GM12874 (cell line): ENCODE measurements around the gene ACTR5.

Experiments
- TF ChIP-seq, protein P1 (sequence below): IDR thresholded peaks from 2 replicates; pipeline ENCODE4 v1.5.1; 2011; ENCODE audit warnings: low read depth, mild to moderate bottlenecking, control low read depth, low read length, moderate library complexity; ENCODE audit not compliant: insufficient read depth

The ACTR5 gene

DNA sequence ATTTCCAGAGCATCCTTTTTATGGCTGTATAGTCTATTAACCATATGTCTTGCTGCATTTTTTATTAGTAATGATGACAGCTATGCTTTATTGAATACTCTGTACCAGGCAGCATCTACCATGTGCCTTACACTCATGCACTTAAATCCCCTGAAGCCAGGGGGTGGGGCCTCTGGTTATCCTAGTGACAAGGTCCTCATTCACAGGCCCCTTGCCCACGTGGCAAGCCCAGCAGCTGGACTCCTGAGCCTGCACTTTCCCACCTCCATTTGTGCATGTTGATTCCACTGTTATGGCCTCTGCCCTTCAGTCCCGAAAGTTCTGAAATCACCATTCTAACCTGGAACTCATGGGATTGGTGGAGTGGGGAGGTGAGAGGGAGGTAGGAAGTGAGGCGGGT lies 22.3 kb downstream of the ACTR5 start:
- TF ChIP-seq, protein P1, sequence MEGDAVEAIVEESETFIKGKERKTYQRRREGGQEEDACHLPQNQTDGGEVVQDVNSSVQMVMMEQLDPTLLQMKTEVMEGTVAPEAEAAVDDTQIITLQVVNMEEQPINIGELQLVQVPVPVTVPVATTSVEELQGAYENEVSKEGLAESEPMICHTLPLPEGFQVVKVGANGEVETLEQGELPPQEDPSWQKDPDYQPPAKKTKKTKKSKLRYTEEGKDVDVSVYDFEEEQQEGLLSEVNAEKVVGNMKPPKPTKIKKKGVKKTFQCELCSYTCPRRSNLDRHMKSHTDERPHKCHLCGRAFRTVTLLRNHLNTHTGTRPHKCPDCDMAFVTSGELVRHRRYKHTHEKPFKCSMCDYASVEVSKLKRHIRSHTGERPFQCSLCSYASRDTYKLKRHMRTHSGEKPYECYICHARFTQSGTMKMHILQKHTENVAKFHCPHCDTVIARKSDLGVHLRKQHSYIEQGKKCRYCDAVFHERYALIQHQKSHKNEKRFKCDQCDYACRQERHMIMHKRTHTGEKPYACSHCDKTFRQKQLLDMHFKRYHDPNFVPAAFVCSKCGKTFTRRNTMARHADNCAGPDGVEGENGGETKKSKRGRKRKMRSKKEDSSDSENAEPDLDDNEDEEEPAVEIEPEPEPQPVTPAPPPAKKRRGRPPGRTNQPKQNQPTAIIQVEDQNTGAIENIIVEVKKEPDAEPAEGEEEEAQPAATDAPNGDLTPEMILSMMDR = no peak

DNA sequence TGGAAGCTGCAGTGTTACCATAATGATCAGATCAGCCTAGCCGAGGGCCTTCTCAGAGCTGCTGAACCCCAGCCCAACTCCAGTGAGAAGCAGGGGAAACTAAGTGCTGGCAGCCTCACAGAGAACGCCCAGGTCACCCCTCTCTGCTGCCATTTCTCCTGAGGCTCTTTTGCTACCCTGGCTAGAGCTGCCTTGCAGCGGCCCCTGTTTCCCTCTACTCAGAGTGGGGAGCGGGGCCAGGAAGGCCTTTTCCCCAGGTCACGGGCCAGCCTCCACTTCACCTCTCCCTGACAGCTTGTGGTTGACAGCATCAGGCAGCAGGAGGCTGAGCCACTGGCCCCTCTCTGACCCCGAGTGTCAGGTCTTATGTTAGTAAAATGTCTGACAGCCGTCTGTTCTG lies 22.7 kb downstream of the ACTR5 start:
- TF ChIP-seq, protein P1 = no peak

GRCh38 chr20:38771621-38772020 lies 23.4 kb downstream of the ACTR5 start:
- TF ChIP-seq, protein P1 = no peak

DNA sequence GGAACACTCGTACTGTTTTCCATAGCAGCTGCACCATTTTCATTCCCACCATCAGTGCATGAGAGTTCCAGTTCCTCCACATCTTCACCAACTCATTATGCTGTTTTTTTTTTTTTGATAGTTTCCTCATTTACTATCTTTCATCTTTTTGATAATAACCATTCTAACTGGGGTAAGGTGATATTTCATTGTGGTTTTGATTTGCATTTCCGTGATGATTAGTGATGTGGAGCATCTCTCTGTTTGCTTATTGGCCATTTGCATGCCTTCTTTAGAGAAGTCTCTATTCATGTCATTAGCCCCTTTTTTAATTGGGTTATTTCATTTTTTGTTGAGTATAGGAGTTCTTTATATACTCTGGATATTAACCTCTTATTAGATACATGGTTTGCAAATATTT lies 25.9 kb downstream of the ACTR5 start:
- TF ChIP-seq, protein P1 = no peak

GRCh38 chr20:38776363-38776762 lies 28.1 kb downstream of the ACTR5 start:
- TF ChIP-seq, protein P1 = no peak

GRCh38 chr20:38779247-38780097 lies 31.2 kb downstream of the ACTR5 start:
- TF ChIP-seq, protein P1 = no peak

- TF ChIP-seq, protein P1 = no peak
Measured at GRCh38 chr20:38782275-38782674, 34.0 kb downstream of the ACTR5 start.

DNA sequence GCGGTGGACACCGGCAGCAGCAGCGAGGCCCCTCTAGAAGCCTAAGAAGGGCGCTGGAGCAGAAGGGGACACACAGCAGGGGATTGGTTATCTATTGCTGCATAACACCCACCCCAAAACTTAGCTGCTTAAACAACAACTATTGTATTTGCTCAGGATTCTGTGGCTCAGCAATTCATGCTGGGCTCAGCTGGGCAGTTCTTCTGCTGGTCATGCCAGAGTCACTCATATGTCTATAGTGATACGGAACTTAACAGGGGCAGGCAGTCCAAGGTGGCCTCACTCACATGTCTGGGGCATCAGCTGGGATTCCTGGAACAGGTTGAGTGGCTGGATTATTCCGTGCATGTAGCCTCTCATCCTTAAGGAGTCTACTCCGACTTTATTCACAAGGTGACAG lies 39.6 kb downstream of the ACTR5 start:
- TF ChIP-seq, protein P1 = no peak
